Measurements from ENCODE around the gene HMGN5. TPM values are rescaled to one million over a fixed set of nuclear protein-coding genes. Genes with fewer than 3 reads are reported as not detected.
A peak's percentile ranks its signal among the peaks of the same experiment; 100 is the strongest.

Gene HMGN5
- total RNA-seq, 1 experiment from 2014 or later = 1.9 TPM

GRCh38 chrX:81201071-81201470 is 642 bp downstream of the HMGN5 start:
- H3K27ac Mint-ChIP-seq (ENCODE audit: unreplicated experiment) = peak overlapping the region; percentile 90
- peak overlapping the region; percentile 48 for H3K4me3 ChIP-seq (ENCODE audit: low read depth, low read length)
- DNase-seq = no peak
- H3K27me3 Mint-ChIP-seq (ENCODE audit: insufficient read depth, unreplicated experiment) = no peaks in the 10 kb centered on the region
- no peaks in the 10 kb centered on the region for H3K36me3 Mint-ChIP-seq (ENCODE audit: insufficient read depth, unreplicated experiment)
- CTCF ChIA-PET = no interaction called here
- H3K27me3 ChIP-seq (replicated peaks; ENCODE audit: control insufficient read depth, insufficient read depth, low read length) = no peaks in the 10 kb centered on the region
- no peaks in the 10 kb centered on the region for H3K4me1 ChIP-seq
- POLR2A ChIA-PET = no interaction called here
- intact Hi-C loops (cut with micrococcal nuclease; ENCODE audit: unreplicated experiment) = no loop called here
- no peaks in the 10 kb centered on the region for H3K9me3 ChIP-seq
- no peaks in the 10 kb centered on the region for H3K9me3 Mint-ChIP-seq (ENCODE audit: unreplicated experiment)
- TF ChIP-seq CTCF (IDR thresholded peaks at IDR 0.05; ENCODE audit: insufficient read depth in 1 of 2, low read depth in 1 of 2, low read length in 1 of 2, severe bottlenecking in 1 of 2, unreplicated experiment in 1 of 2) = no peak
- H3K4me3 Mint-ChIP-seq (ENCODE audit: unreplicated experiment) = peak overlapping the region; percentile 77
- BruUV-seq (replicated peaks) = no TSS peak
- no peaks in the 10 kb centered on the region for H3K36me3 ChIP-seq (ENCODE audit: control insufficient read depth, insufficient read depth, low read length)
- no peaks in the 10 kb centered on the region for H3K4me1 Mint-ChIP-seq (ENCODE audit: low read depth, unreplicated experiment)

GRCh38 chrX:81195712-81196111 is 6.0 kb downstream of the HMGN5 start:
- Histone ChIP-seq H3K4me3 (ENCODE audit: low read depth, low read length) (no peak overlapping the region), H3K4me1 (no peaks in the 10 kb centered on the region), H3K9me3 (no peaks in the 10 kb centered on the region), H3K36me3 (ENCODE audit: control insufficient read depth, insufficient read depth, low read length) (no peaks in the 10 kb centered on the region), H3K27me3 (replicated peaks; ENCODE audit: control insufficient read depth, insufficient read depth, low read length) (no peaks in the 10 kb centered on the region)
- Mint-ChIP-seq H3K4me3 (ENCODE audit: unreplicated experiment) (no peak overlapping the region), H3K9me3 (ENCODE audit: unreplicated experiment) (no peaks in the 10 kb centered on the region), H3K27ac (ENCODE audit: unreplicated experiment) (no peak overlapping the region), H3K27me3 (ENCODE audit: insufficient read depth, unreplicated experiment) (no peaks in the 10 kb centered on the region), H3K36me3 (ENCODE audit: insufficient read depth, unreplicated experiment) (no peaks in the 10 kb centered on the region), H3K4me1 (ENCODE audit: low read depth, unreplicated experiment) (no peaks in the 10 kb centered on the region)
- CTCF ChIA-PET = interaction anchor here (1.1 kb wide), 1 partner anchor 319 kb away, joined by 6 read pairs; no protein-coding TSS in a partner anchor
- POLR2A ChIA-PET = no interaction called here
- TF ChIP-seq CTCF (IDR thresholded peaks at IDR 0.05; ENCODE audit: insufficient read depth in 1 of 2, low read depth in 1 of 2, low read length in 1 of 2, severe bottlenecking in 1 of 2, unreplicated experiment in 1 of 2) = peak; percentile 41 to 48
- BruUV-seq (replicated peaks) = no TSS peak
- DNase-seq = peak; percentile 34 to 35
- intact Hi-C loops (cut with micrococcal nuclease; ENCODE audit: unreplicated experiment) = no loop called here

- no peaks in the 10 kb centered on the region for H3K27me3 ChIP-seq (replicated peaks; ENCODE audit: control insufficient read depth, insufficient read depth, low read length)
- ChIA-PET POLR2A (no interaction called here), CTCF (interaction anchor here (1.1 kb wide), 1 partner anchor 318 kb away, joined by 6 read pairs; no protein-coding TSS in a partner anchor)
- intact Hi-C loops (cut with micrococcal nuclease; ENCODE audit: unreplicated experiment) = no loop called here
- H3K4me3 ChIP-seq (ENCODE audit: low read depth, low read length) = no peak overlapping the region
- no peaks in the 10 kb centered on the region for H3K4me1 Mint-ChIP-seq (ENCODE audit: low read depth, unreplicated experiment)
- no peaks in the 10 kb centered on the region for H3K9me3 ChIP-seq
- no peak overlapping the region for H3K27ac Mint-ChIP-seq (ENCODE audit: unreplicated experiment)
- H3K4me3 Mint-ChIP-seq (ENCODE audit: unreplicated experiment) = no peak overlapping the region
- no peaks in the 10 kb centered on the region for H3K4me1 ChIP-seq
- no peak for TF ChIP-seq CTCF (IDR thresholded peaks at IDR 0.05; ENCODE audit: insufficient read depth in 1 of 2, low read depth in 1 of 2, low read length in 1 of 2, severe bottlenecking in 1 of 2, unreplicated experiment in 1 of 2)
- no peaks in the 10 kb centered on the region for H3K36me3 Mint-ChIP-seq (ENCODE audit: insufficient read depth, unreplicated experiment)
- no TSS peak for BruUV-seq (replicated peaks)
- H3K36me3 ChIP-seq (ENCODE audit: control insufficient read depth, insufficient read depth, low read length) = no peaks in the 10 kb centered on the region
- no peaks in the 10 kb centered on the region for H3K27me3 Mint-ChIP-seq (ENCODE audit: insufficient read depth, unreplicated experiment)
- H3K9me3 Mint-ChIP-seq (ENCODE audit: unreplicated experiment) = no peaks in the 10 kb centered on the region
- DNase-seq = no peak
Measured at GRCh38 chrX:81195259-81195658, 6.5 kb downstream of the HMGN5 start.

Data from Caco-2 (cell line).